Heart left ventricle (tissue), 16 donors: Measurements from ENCODE around the gene SRRM2. TPM values are rescaled to one million over a fixed set of nuclear protein-coding genes. Genes with fewer than 3 reads are reported as not detected.
A peak's percentile ranks its signal among the peaks of the same experiment; 100 is the strongest.

Source experiments
- ATAC-seq, 4 donors: fragments of 200-7000 bp; cut with Tn5 transposase; one replicate each; pipeline ENCODE4 v1.9.1; 2020 to 2022; ENCODE audit warnings: moderate library complexity in 4 of 4, mild to moderate bottlenecking in 3 of 4, moderate number of reproducible peaks in 1 of 4
- DNase-seq, 5 donors: peaks; one replicate each; pipeline ENCODE4 v3.0.0-alpha.2; 2020
- H3K27ac ChIP-seq, 12 donors: fragments of 200-600 bp; sonication (generic) in 4 of 12; one replicate each; pipeline versions ENCODE4 v1.5.0 to v1.8.0; 2016 to 2022; ENCODE audit warnings: mild to moderate bottlenecking in 2 of 12
- H3K27me3 ChIP-seq, 9 donors: fragments of 200-600 bp; sonication (generic) in 2 of 9; one replicate each; pipeline versions ENCODE4 v1.5.1 to v1.8.0; 2016 to 2022; ENCODE audit warnings: mild to moderate bottlenecking in 3 of 9
- H3K36me3 ChIP-seq, 9 donors: fragments of 200-600 bp; sonication (generic) in 2 of 9; one replicate each; pipeline versions ENCODE4 v1.5.0 to v1.8.0; 2018 to 2022; ENCODE audit warnings: mild to moderate bottlenecking in 2 of 9
- H3K4me1 ChIP-seq, 12 donors: fragments of 200-600 bp; sonication (generic) in 4 of 12; one replicate each; pipeline versions ENCODE4 v1.5.0 to v1.8.0; 2016 to 2022; ENCODE audit warnings: mild to moderate bottlenecking in 3 of 12
- H3K4me3 ChIP-seq, 12 donors: fragments of 200-600 bp; sonication (generic) in 4 of 12; one replicate each; pipeline versions ENCODE4 v1.5.0 to v1.8.0; 2017 to 2022; ENCODE audit warnings: mild to moderate bottlenecking in 9 of 12, moderate library complexity in 4 of 12
- H3K9me3 ChIP-seq, 12 donors: fragments of 200-600 bp; sonication (generic) in 4 of 12; one replicate each; pipeline versions ENCODE4 v1.5.0 to v1.8.0; 2016 to 2022; ENCODE audit warnings: mild to moderate bottlenecking in 1 of 12
- POLR2A ChIP-seq, 2 donors: fragments of 450-650 bp; IDR thresholded peaks; one replicate each; pipeline ENCODE4 v1.6.1; 2017; ENCODE audit warnings: antibody characterized with exemption in 2 of 2, mild to moderate bottlenecking in 2 of 2, moderate library complexity in 2 of 2
- WGBS, 4 donors: extraction: QIAGEN DNeasy Blood & Tissue Kit in 2 of 4; methylation state at CpG; one replicate each; pipeline versions ENCODE4 v1.1.5 to v1.1.7; 2013 to 2018; 5-methylcytosine and 5-hydroxymethylcytosine counted together
- intact Hi-C, 10 donors: fragments of 100-400 bp; cut with DNase I; formaldehyde crosslinking; loops; one replicate each; pipeline versions ENCODE4 v1.11.1 to v1.14.2; 2022
- polyA plus RNA-seq, 2 donors: library from polyadenylated mRNA; stranded (reverse); fragments of 200-250 nt; gene quantifications; one replicate each; pipeline ENCODE4 v1.2.3, GENCODE V29; 2013
- total RNA-seq, 9 donors: library from RNA; depleted of rRNA in 2 of 9; stranded (reverse); fragments of >200 nt in 2 of 9; fragmentation: NEBNext Ultra II Directional in 3 of 9; extraction: Animal tissue kit (Norgen Biotek cat#: 25700) in 3 of 9; gene quantifications; one replicate each; pipeline versions ENCODE4 v1.1.0 to v1.2.4, GENCODE V29; 2016 to 2023
- TF ChIP-seq, protein P1 (sequence below), 12 donors: fragments of 200-600 bp; sonication (generic) in 4 of 12; IDR thresholded peaks; one replicate each; pipeline versions ENCODE4 v1.5.0 to v1.8.0; 2018 to 2022; ENCODE audit warnings: antibody characterized with exemption in 12 of 12, mild to moderate bottlenecking in 5 of 12
- donor health status: ischemic (EF 13 %, LVEDD 7.1; RV severe dilation, severe dysfunction).
- donor health status: healthy with polysubstance abuse.
- donor health status: DM: no; HTN: yes; CAD: no.
- donor health status: DM: no; HTN: no; CAD: no.
- donor health status: ischemic (EF 25% LVEDD 6.9; RV normal size, moderate dysfunction).
- donor health status: ischemic (EF 25% LVEDD 5.7; RV mildly dilated, moderate dysfunction).
- donor health status: healthy.
- donor health status: DM: yes; HTN: yes; CAD: no.
- donor health status: ischemic (EF 35%, LVEDD 5.7; RV mildly dilated, moderate dysfunction).
- donor health status: nonischemic (EF 11% LVEDD 7.7; RV severe dilation, severe dysfunction).
- donor health status: DM: yes; HTN: yes; CAD: no.
- donor health status: PGD.
- donor health status: ischemic (EF 29% LVEDD 5.4; RV normal size, mild dysfunction).
- donor health status: nonischemic (EF 23%, LVEDD 6.1; RV moderate dilation, normal function).

The SRRM2 gene
- total and polyA plus RNA-seq, 11 donors = 112 to 540 (median 233) TPM

DNA sequence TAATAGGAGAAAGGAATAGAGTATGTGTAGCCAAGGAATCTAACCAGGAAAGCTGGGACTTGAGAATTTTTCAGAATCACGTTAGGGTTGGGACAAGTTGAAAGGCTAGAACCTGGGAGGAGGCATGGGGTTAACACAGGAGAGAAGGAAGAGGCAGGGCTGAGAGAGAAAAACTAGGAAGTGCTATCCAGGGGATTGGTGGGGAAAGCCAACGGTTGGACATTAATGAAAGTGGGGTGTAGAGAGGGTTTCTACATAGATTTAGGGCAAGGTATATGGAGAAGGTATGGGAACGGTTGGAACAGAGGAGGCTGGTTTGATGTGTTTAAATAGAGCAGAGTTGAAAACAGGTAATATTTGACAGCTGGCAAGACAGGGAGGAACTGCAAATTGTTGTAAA, 2.7 kb downstream of the SRRM2 start:
- Histone ChIP-seq H3K27me3 (no peaks in the 10 kb centered on the region), H3K9me3 (no peaks in the 10 kb centered on the region), H3K4me3 (peak overlapping the region in 10 of 12 donors; percentile 65 to 99 (median 90)), H3K4me1 (peaks cover 11 to 54% (median 47%) of the 10 kb centered on the region in 12 donors), H3K36me3 (peaks cover 2 to 45% (median 39%) of the 10 kb centered on the region in 9 donors), H3K27ac (peak overlapping the region in 1 of 12 donors; percentile 11)
- 13 to 20% (median 17%) methylated on average over 3 of the region's 3 CpGs for WGBS, 4 donors
- ATAC-seq = no peak
- DNase-seq = no peak
- TF ChIP-seq POLR2A (IDR thresholded peaks at IDR 0.05) = no peak
- TF ChIP-seq, protein P1, sequence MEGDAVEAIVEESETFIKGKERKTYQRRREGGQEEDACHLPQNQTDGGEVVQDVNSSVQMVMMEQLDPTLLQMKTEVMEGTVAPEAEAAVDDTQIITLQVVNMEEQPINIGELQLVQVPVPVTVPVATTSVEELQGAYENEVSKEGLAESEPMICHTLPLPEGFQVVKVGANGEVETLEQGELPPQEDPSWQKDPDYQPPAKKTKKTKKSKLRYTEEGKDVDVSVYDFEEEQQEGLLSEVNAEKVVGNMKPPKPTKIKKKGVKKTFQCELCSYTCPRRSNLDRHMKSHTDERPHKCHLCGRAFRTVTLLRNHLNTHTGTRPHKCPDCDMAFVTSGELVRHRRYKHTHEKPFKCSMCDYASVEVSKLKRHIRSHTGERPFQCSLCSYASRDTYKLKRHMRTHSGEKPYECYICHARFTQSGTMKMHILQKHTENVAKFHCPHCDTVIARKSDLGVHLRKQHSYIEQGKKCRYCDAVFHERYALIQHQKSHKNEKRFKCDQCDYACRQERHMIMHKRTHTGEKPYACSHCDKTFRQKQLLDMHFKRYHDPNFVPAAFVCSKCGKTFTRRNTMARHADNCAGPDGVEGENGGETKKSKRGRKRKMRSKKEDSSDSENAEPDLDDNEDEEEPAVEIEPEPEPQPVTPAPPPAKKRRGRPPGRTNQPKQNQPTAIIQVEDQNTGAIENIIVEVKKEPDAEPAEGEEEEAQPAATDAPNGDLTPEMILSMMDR (IDR thresholded peaks at IDR 0.05) = no peak
- intact Hi-C loops = loop anchor here in 3 of 10 donors (2.0 to 10.0 kb wide), 3 partner anchors 14 to 60 kb away; partner anchors contain the start of gene ELOB (in 1 of the 3)

DNA sequence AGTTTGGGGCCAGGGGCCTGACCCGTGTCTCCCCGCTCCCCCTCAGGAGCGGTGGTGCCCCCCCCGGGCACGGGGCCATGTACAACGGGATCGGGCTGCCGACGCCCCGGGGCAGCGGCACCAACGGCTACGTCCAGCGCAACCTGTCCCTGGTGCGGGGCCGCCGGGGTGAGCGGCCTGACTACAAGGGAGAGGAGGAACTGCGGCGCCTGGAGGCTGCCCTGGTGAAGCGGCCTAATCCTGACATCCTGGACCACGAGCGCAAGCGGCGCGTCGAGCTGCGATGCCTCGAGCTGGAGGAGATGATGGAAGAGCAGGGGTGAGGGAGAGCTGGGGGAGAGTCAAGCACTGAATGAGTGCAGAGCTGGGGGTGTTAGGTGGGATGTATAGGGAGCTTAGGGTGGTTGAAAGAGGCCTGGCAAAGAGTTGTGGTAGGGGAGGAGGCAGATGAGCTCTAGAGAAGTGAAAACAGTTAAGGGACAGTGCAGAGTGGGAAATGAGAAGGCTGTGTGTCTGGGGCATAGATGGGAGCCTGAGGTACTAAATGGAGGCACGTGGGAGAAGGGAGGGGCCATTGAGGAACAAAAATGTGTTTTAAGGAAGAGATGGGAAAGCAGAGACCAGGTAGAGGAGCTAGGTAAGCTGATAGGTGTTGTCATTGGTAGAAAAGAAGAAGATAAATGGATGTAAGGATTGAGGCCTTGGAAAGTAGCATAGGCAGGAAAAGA, 4.0 kb downstream of the SRRM2 start:
- ATAC-seq (no peak), DNase-seq (peak in 1 of 5 donors; percentile 36)
- H3K27ac ChIP-seq = no peak overlapping the region
- no peak overlapping the region for H3K4me3 ChIP-seq
- 83 to 90% (median 88%) methylated on average over 30 of the region's 30 CpGs for WGBS, 4 donors
- intact Hi-C loops = loop anchor here in 1 of 10 donors (10.0 kb wide), 1 partner anchor 62 kb away; no protein-coding TSS in a partner anchor
- H3K36me3 ChIP-seq = peaks cover 2 to 58% (median 52%) of the 10 kb centered on the region in 9 donors
- TF ChIP-seq, protein P1 (IDR thresholded peaks at IDR 0.05) = no peak
- TF ChIP-seq POLR2A (IDR thresholded peaks at IDR 0.05) = no peak
- no peaks in the 10 kb centered on the region for H3K9me3 ChIP-seq
- H3K27me3 ChIP-seq = no peaks in the 10 kb centered on the region
- H3K4me1 ChIP-seq = peaks cover 11 to 58% (median 45%) of the 10 kb centered on the region in 12 donors

DNA sequence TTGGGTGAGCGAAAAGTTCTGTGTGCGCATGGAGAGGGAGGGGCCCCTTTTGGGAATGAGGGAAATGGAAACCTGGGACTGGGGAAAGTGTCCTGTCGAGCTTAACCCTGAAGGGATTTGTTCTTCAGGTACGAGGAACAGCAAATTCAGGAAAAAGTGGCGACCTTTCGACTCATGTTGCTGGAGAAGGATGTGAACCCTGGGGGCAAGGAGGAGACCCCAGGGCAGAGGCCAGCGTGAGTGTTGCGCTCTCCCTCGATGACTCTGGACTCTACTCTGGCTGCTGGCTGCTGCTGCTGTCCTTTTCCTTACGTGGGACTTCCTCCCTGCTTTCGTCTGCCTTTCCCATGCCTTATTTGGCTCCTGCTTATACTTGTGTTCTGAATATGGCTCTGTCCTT, 4.9 kb downstream of the SRRM2 start:
- no peak overlapping the region for H3K4me3 ChIP-seq
- intact Hi-C loops = loop anchor here in 1 of 10 donors (10.0 kb wide), 1 partner anchor 63 kb away; no protein-coding TSS in a partner anchor
- H3K27me3 ChIP-seq = no peaks in the 10 kb centered on the region
- H3K36me3 ChIP-seq = peaks cover 4 to 67% (median 61%) of the 10 kb centered on the region in 9 donors
- WGBS, 4 donors = 64 to 69% (median 68%) methylated on average over 11 of the region's 11 CpGs
- no peak for TF ChIP-seq POLR2A (IDR thresholded peaks at IDR 0.05)
- TF ChIP-seq, protein P1 (IDR thresholded peaks at IDR 0.05) = no peak
- no peak overlapping the region for H3K27ac ChIP-seq
- H3K9me3 ChIP-seq = no peaks in the 10 kb centered on the region
- DNase-seq (no peak), ATAC-seq (no peak)
- peaks cover 11 to 51% (median 40%) of the 10 kb centered on the region in 12 donors for H3K4me1 ChIP-seq

DNA sequence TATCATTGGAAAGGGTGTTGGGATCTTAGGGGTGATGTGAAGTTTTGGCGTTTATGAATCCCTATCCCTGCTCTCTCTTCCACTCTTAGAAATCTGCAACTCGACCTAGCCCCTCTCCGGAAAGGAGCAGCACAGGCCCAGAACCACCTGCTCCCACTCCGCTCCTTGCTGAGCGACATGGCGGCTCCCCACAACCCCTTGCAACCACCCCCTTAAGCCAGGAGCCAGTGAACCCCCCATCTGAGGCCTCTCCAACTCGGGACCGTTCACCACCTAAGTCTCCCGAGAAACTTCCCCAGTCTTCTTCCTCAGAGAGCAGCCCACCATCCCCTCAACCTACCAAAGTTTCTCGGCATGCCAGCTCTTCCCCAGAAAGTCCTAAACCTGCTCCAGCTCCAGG, 9.0 kb downstream of the SRRM2 start:
- peaks cover 6 to 100% (median 98%) of the 10 kb centered on the region in 9 donors for H3K36me3 ChIP-seq
- no peak overlapping the region for H3K27ac ChIP-seq
- ATAC-seq (no peak), DNase-seq (peak in 1 of 5 donors; percentile 17)
- intact Hi-C loops = no loop called here
- H3K4me3 ChIP-seq = no peak overlapping the region
- no peaks in the 10 kb centered on the region for H3K9me3 ChIP-seq
- peaks cover 2 to 22% (median 13%) of the 10 kb centered on the region in 12 donors for H3K4me1 ChIP-seq
- H3K27me3 ChIP-seq = no peaks in the 10 kb centered on the region
- WGBS, 4 donors = 94 to 98% (median 97%) methylated on average over 10 of the region's 10 CpGs
- TF ChIP-seq, protein P1 (IDR thresholded peaks at IDR 0.05) = no peak
- TF ChIP-seq POLR2A (IDR thresholded peaks at IDR 0.05) = no peak
